T-helper 2 cell treated with Interferon-gamma antibody and Interleukin-4, amounts not matched to agents 100 ng/mL and 5 ng/mL, for 36 hours (primary cell): Measurements from ENCODE around the gene TM4SF1. TPM values are rescaled to one million over a fixed set of nuclear protein-coding genes. Genes with fewer than 3 reads are reported as not detected.
"Not testable (repeated sequence)": the region's sequence is repeated elsewhere in the genome, so short reads cannot be mapped to it uniquely, and the experiment has no call there.

Source experiments
- intact Hi-C: fragments of 100-400 bp; cut with micrococcal nuclease; formaldehyde crosslinking; loops from one replicate; pipeline ENCODE4 v1.15.1; 2023
- total RNA-seq: library from RNA; stranded (reverse); gene quantifications from 2 replicates; pipeline ENCODE4 v1.2.3, GENCODE V29; 2022

Gene TM4SF1
- total RNA-seq, 1 donor from 2014 or later = not detected

- intact Hi-C loops = no loop called here
These were observed 17.9 kb upstream of the TM4SF1 start for GRCh38 chr3:149395107-149396089.

- intact Hi-C loops = loop anchor here (1.0 kb wide), 1 partner anchor 87 kb away; no protein-coding TSS in a partner anchor
These were observed 16.1 kb upstream of the TM4SF1 start for GRCh38 chr3:149393345-149394160.

GRCh38 chr3:149391960-149392359, 14.5 kb upstream of the TM4SF1 start:
- intact Hi-C loops = no loop called here

GRCh38 chr3:149390772-149391212, 13.3 kb upstream of the TM4SF1 start:
- intact Hi-C loops = no loop called here

- intact Hi-C loops = no loop called here
These were observed 12.8 kb upstream of the TM4SF1 start for GRCh38 chr3:149390294-149390693.

- intact Hi-C loops = no loop called here
These were observed 11.3 kb upstream of the TM4SF1 start for GRCh38 chr3:149388531-149389417.

GRCh38 chr3:149388001-149388440, 10.6 kb upstream of the TM4SF1 start:
- intact Hi-C loops = no loop called here

- intact Hi-C loops = no loop called here
These were observed 8.8 kb upstream of the TM4SF1 start for GRCh38 chr3:149386299-149386606.

GRCh38 chr3:149385617-149386298, 8.3 kb upstream of the TM4SF1 start:
- intact Hi-C loops = no loop called here

GRCh38 chr3:149384911-149385321, 7.5 kb upstream of the TM4SF1 start:
- intact Hi-C loops = no loop called here

GRCh38 chr3:149384167-149384566, 6.7 kb upstream of the TM4SF1 start:
- intact Hi-C loops = no loop called here

- intact Hi-C loops = no loop called here
These were observed 6.3 kb upstream of the TM4SF1 start for GRCh38 chr3:149383703-149384102.

GRCh38 chr3:149382518-149382917, 5.1 kb upstream of the TM4SF1 start:
- intact Hi-C loops = no loop called here

- intact Hi-C loops = no loop called here
These were observed 4.6 kb upstream of the TM4SF1 start for GRCh38 chr3:149382101-149382467.

GRCh38 chr3:149381173-149382100, 4.0 kb upstream of the TM4SF1 start:
- intact Hi-C loops = no loop called here

GRCh38 chr3:149380220-149380619, 2.8 kb upstream of the TM4SF1 start:
- intact Hi-C loops = not testable (repeated sequence)

- intact Hi-C loops = no loop called here
These were observed 1.2 kb upstream of the TM4SF1 start for GRCh38 chr3:149378478-149379309.

GRCh38 chr3:149376718-149377407, 586 bp downstream of the TM4SF1 start:
- intact Hi-C loops = no loop called here
